ENCODE data around the gene DNAH6.
"Not testable (repeated sequence)": the region's sequence is repeated elsewhere in the genome, so short reads cannot be mapped to it uniquely, and the experiment has no call there.

Gene DNAH6

GRCh38 chr2:84496386-84496785 lies 19.9 kb upstream of the DNAH6 start:
- H3K9me3 ChIP-seq (ENCODE audit: low read length): no peaks in the 10 kb centered on the region
- H4K20me1 ChIP-seq (ENCODE audit: insufficient read depth, low read length): no peaks in the 10 kb centered on the region
- H3K36me3 ChIP-seq (ENCODE audit: insufficient read depth, low read length): no peaks in the 10 kb centered on the region
- no peaks in the 10 kb centered on the region for H3K9me2 ChIP-seq (ENCODE audit: low read depth, low read length)
- H3K27me3 ChIP-seq (ENCODE audit: insufficient read depth, low read length): no peaks in the 10 kb centered on the region
- H3K9ac ChIP-seq (ENCODE audit: low read length): no peak overlapping the region
- no peaks in the 10 kb centered on the region for H3F3A ChIP-seq (ENCODE audit: insufficient read depth, low read length)
- H3K79me2 ChIP-seq (ENCODE audit: insufficient read depth, low read length): no peaks in the 10 kb centered on the region
- no peak for TF ChIP-seq CTCF (IDR thresholded peaks at IDR 0.05; ENCODE audit: low read length)
- TF ChIP-seq EZH2 (IDR thresholded peaks at IDR 0.05; ENCODE audit: borderline replicate concordance, low read length): no peak
- H3K4me1 ChIP-seq (ENCODE audit: insufficient read depth, low read length, severe bottlenecking): no peaks in the 10 kb centered on the region
- no peak overlapping the region for H2AFZ ChIP-seq (ENCODE audit: low read length)
- no peak overlapping the region for H3K4me3 ChIP-seq (ENCODE audit: low read depth, low read length, poor library complexity, severe bottlenecking)
- H3K4me2 ChIP-seq (ENCODE audit: low read length): no peak overlapping the region
- H3K27ac ChIP-seq (ENCODE audit: low read depth, low read length, poor library complexity, severe bottlenecking): no peak overlapping the region

- no peaks in the 10 kb centered on the region for H3K4me1 ChIP-seq (ENCODE audit: insufficient read depth, low read length, severe bottlenecking)
- H3K4me3 ChIP-seq (ENCODE audit: low read depth, low read length, poor library complexity, severe bottlenecking): no peak overlapping the region
- H3F3A ChIP-seq (ENCODE audit: insufficient read depth, low read length): no peaks in the 10 kb centered on the region
- no peak overlapping the region for H2AFZ ChIP-seq (ENCODE audit: low read length)
- H3K9me3 ChIP-seq (ENCODE audit: low read length): no peaks in the 10 kb centered on the region
- H3K4me2 ChIP-seq (ENCODE audit: low read length): no peak overlapping the region
- no peaks in the 10 kb centered on the region for H4K20me1 ChIP-seq (ENCODE audit: insufficient read depth, low read length)
- no peaks in the 10 kb centered on the region for H3K27me3 ChIP-seq (ENCODE audit: insufficient read depth, low read length)
- no peaks in the 10 kb centered on the region for H3K79me2 ChIP-seq (ENCODE audit: insufficient read depth, low read length)
- H3K9ac ChIP-seq (ENCODE audit: low read length): no peak overlapping the region
- H3K9me2 ChIP-seq (ENCODE audit: low read depth, low read length): no peaks in the 10 kb centered on the region
- no peak overlapping the region for H3K27ac ChIP-seq (ENCODE audit: low read depth, low read length, poor library complexity, severe bottlenecking)
- H3K36me3 ChIP-seq (ENCODE audit: insufficient read depth, low read length): no peaks in the 10 kb centered on the region
- TF ChIP-seq CTCF (IDR thresholded peaks at IDR 0.05; ENCODE audit: low read length): no peak
- TF ChIP-seq EZH2 (IDR thresholded peaks at IDR 0.05; ENCODE audit: borderline replicate concordance, low read length): no peak
Measured at GRCh38 chr2:84497285-84497684, 19.0 kb upstream of the DNAH6 start.

- TF ChIP-seq CTCF (IDR thresholded peaks at IDR 0.05; ENCODE audit: low read length): no peak
- TF ChIP-seq EZH2 (IDR thresholded peaks at IDR 0.05; ENCODE audit: borderline replicate concordance, low read length): no peak
- H3K27me3 ChIP-seq (ENCODE audit: insufficient read depth, low read length): no peaks in the 10 kb centered on the region
- no peaks in the 10 kb centered on the region for H3K4me1 ChIP-seq (ENCODE audit: insufficient read depth, low read length, severe bottlenecking)
- no peak overlapping the region for H2AFZ ChIP-seq (ENCODE audit: low read length)
- H4K20me1 ChIP-seq (ENCODE audit: insufficient read depth, low read length): no peaks in the 10 kb centered on the region
- no peak overlapping the region for H3K4me2 ChIP-seq (ENCODE audit: low read length)
- no peaks in the 10 kb centered on the region for H3K9me3 ChIP-seq (ENCODE audit: low read length)
- no peak overlapping the region for H3K4me3 ChIP-seq (ENCODE audit: low read depth, low read length, poor library complexity, severe bottlenecking)
- H3K79me2 ChIP-seq (ENCODE audit: insufficient read depth, low read length): no peaks in the 10 kb centered on the region
- no peak overlapping the region for H3K27ac ChIP-seq (ENCODE audit: low read depth, low read length, poor library complexity, severe bottlenecking)
- H3F3A ChIP-seq (ENCODE audit: insufficient read depth, low read length): no peaks in the 10 kb centered on the region
- H3K9me2 ChIP-seq (ENCODE audit: low read depth, low read length): no peaks in the 10 kb centered on the region
- H3K9ac ChIP-seq (ENCODE audit: low read length): no peak overlapping the region
- no peaks in the 10 kb centered on the region for H3K36me3 ChIP-seq (ENCODE audit: insufficient read depth, low read length)
Measured at GRCh38 chr2:84498150-84498799, 18.0 kb upstream of the DNAH6 start.

GRCh38 chr2:84511024-84511423 lies 5.3 kb upstream of the DNAH6 start:
- H3F3A ChIP-seq (ENCODE audit: insufficient read depth, low read length); H3K9me2 ChIP-seq (ENCODE audit: low read depth, low read length); H2AFZ ChIP-seq (ENCODE audit: low read length); H3K4me3 ChIP-seq (ENCODE audit: low read depth, low read length, poor library complexity, severe bottlenecking); H3K4me2 ChIP-seq (ENCODE audit: low read length); H3K36me3 ChIP-seq (ENCODE audit: insufficient read depth, low read length); H4K20me1 ChIP-seq (ENCODE audit: insufficient read depth, low read length); H3K79me2 ChIP-seq (ENCODE audit: insufficient read depth, low read length); H3K27ac ChIP-seq (ENCODE audit: low read depth, low read length, poor library complexity, severe bottlenecking); H3K9me3 ChIP-seq (ENCODE audit: low read length); H3K4me1 ChIP-seq (ENCODE audit: insufficient read depth, low read length, severe bottlenecking); H3K9ac ChIP-seq (ENCODE audit: low read length); H3K27me3 ChIP-seq (ENCODE audit: insufficient read depth, low read length): not testable (repeated sequence)
